Naive thymus-derived CD4-positive, alpha-beta T cell (primary cell): ENCODE data around the gene FNDC3B. TPM values are rescaled to one million over a fixed set of nuclear protein-coding genes. Genes with fewer than 3 reads are reported as not detected.
"Not testable (repeated sequence)": the region's sequence is repeated elsewhere in the genome, so short reads cannot be mapped to it uniquely, and the experiment has no call there.

ENCODE experiments used
- ATAC-seq: fragments of 150-1000 bp; cut with Tn5 transposase; 2 replicates; pipeline ENCODE4 v1.10.0; 2021; ENCODE audit warnings: mild to moderate bottlenecking, moderate library complexity
- CTCF ChIA-PET: fragments of 350-600 bp; sonication (Branson Sonifier 250); formaldehyde crosslinking; loops from one replicate; lab custom pipeline; 2021; ENCODE audit warnings: antibody characterized with exemption; lab: Charles Lee
- POLR2A ChIA-PET: fragments of 350-600 bp; sonication (Branson Sonifier 250); formaldehyde crosslinking; loops from one replicate; lab custom pipeline; 2021; ENCODE audit warnings: antibody characterized with exemption, inconsistent platforms; lab: Charles Lee
- DNase-seq, 9 donors: peaks; one replicate each; pipeline versions ENCODE4 v3.0.0 to v3.0.0-alpha.2; 2020 to 2022; ENCODE audit warnings: mixed read lengths in 1 of 9
- H3K27ac ChIP-seq: one replicate; pipeline ENCODE4 v1.7.0; 2013; ENCODE audit warnings: mild to moderate bottlenecking, low read depth, low read length, moderate library complexity
- H3K27me3 ChIP-seq, 2 donors: one replicate each; pipeline ENCODE4 v1.7.0; 2013; ENCODE audit warnings: low read length in 2 of 2, mild to moderate bottlenecking in 2 of 2, moderate library complexity in 2 of 2; ENCODE audit not compliant: control insufficient read depth in 2 of 2, insufficient read depth in 2 of 2
- H3K36me3 ChIP-seq, 3 experiments: 1 replicate in 2 of 3; 2 replicates in 1 of 3; pipeline ENCODE4 v1.7.0; 2013; ENCODE audit warnings: low read length in 3 of 3, mild to moderate bottlenecking in 3 of 3, moderate library complexity in 1 of 3; ENCODE audit not compliant: insufficient read depth in 3 of 3, control insufficient read depth in 2 of 3
- H3K4me1 ChIP-seq, 2 donors: one replicate each; pipeline ENCODE4 v1.7.0; 2013; ENCODE audit warnings: low read length in 2 of 2, mild to moderate bottlenecking in 2 of 2, moderate library complexity in 1 of 2; ENCODE audit not compliant: control insufficient read depth in 2 of 2, insufficient read depth in 2 of 2
- H3K4me3 ChIP-seq: 2 replicates; pipeline ENCODE4 v1.7.0; 2013; ENCODE audit warnings: mild to moderate bottlenecking, low read length
- H3K9me3 ChIP-seq, 3 experiments: 1 replicate in 2 of 3; 2 replicates in 1 of 3; pipeline ENCODE4 v1.7.0; 2013; ENCODE audit warnings: low read length in 3 of 3; ENCODE audit not compliant: control insufficient read depth in 2 of 3
- H3K27ac Mint-ChIP-seq, 9 donors: one replicate each; pipeline ENCODE4 v1.8.0; 2020 to 2022; ENCODE audit warnings: mixed read lengths in 9 of 9, mild to moderate bottlenecking in 8 of 9, moderate library complexity in 5 of 9, inconsistent platforms in 2 of 9
- H3K27me3 Mint-ChIP-seq, 5 donors: one replicate each; pipeline ENCODE4 v1.8.0; 2021 to 2022; ENCODE audit warnings: mixed read lengths in 5 of 5, mild to moderate bottlenecking in 1 of 5
- H3K36me3 Mint-ChIP-seq, 5 donors: one replicate each; pipeline ENCODE4 v1.8.0; 2020 to 2022; ENCODE audit warnings: mixed read lengths in 5 of 5, mild to moderate bottlenecking in 3 of 5, inconsistent platforms in 1 of 5
- H3K4me1 Mint-ChIP-seq, 7 donors: one replicate each; pipeline ENCODE4 v1.8.0; 2020 to 2022; ENCODE audit warnings: mixed read lengths in 7 of 7, mild to moderate bottlenecking in 3 of 7, inconsistent platforms in 1 of 7
- H3K4me3 Mint-ChIP-seq, 10 donors: one replicate each; pipeline ENCODE4 v1.8.0; 2020 to 2022; ENCODE audit warnings: mild to moderate bottlenecking in 10 of 10, mixed read lengths in 10 of 10, moderate library complexity in 6 of 10, inconsistent platforms in 2 of 10
- H3K9me3 Mint-ChIP-seq, 11 donors: one replicate each; pipeline ENCODE4 v1.8.0; 2020 to 2022; ENCODE audit warnings: mixed read lengths in 11 of 11, mild to moderate bottlenecking in 4 of 11, inconsistent platforms in 1 of 11, moderate library complexity in 1 of 11
- intact Hi-C, 2 donors: fragments of 100-400 bp; cut with micrococcal nuclease; formaldehyde crosslinking; loops; one replicate each; pipeline ENCODE4 v1.15.1; 2023
- polyA plus RNA-seq, 2 donors: library from polyadenylated mRNA; unstranded; fragments of 300-500 nt; fragmentation: Illumina TruSeq; gene quantifications; one replicate each; pipeline ENCODE4 v1.2.3, GENCODE V29; 2021
- total RNA-seq, 6 experiments: library from RNA in 5 of 6; stranded (reverse) in 5 of 6; gene quantifications; 1 replicate in 5 of 6; 2 replicates in 1 of 6; pipeline ENCODE4 v1.2.3 and lab custom pipeline; 2021 to 2026

FNDC3B gene
- total and polyA plus RNA-seq, 7 experiments from 2014 or later: 8.6 to 78.6 (median 25.6) TPM

- H3K36me3 ChIP-seq, intact Hi-C loops, ATAC-seq, H3K4me1 ChIP-seq, POLR2A ChIA-PET, H3K27ac ChIP-seq, H3K27me3 ChIP-seq, DNase-seq, H3K4me1 Mint-ChIP-seq, H3K9me3 ChIP-seq, H3K4me3 ChIP-seq, H3K27me3 Mint-ChIP-seq, H3K4me3 Mint-ChIP-seq, H3K27ac Mint-ChIP-seq, CTCF ChIA-PET: not testable (repeated sequence)
- H3K36me3 Mint-ChIP-seq: peaks cover 0 to 17% (median 4%) of the 10 kb centered on the region in 5 donors
- H3K9me3 Mint-ChIP-seq: peaks cover 0 to 21% (median 12%) of the 10 kb centered on the region in 11 donors
Measured at GRCh38 chr3:171998731-171999130, 40.6 kb upstream of the FNDC3B start.

- DNase-seq, H3K27me3 Mint-ChIP-seq, H3K27ac ChIP-seq, H3K4me1 Mint-ChIP-seq, H3K27ac Mint-ChIP-seq, POLR2A ChIA-PET, H3K9me3 ChIP-seq, H3K4me3 Mint-ChIP-seq, CTCF ChIA-PET, H3K27me3 ChIP-seq, ATAC-seq, H3K4me3 ChIP-seq, intact Hi-C loops, H3K36me3 ChIP-seq, H3K4me1 ChIP-seq: not testable (repeated sequence)
- peaks cover 0 to 14% (median 6%) of the 10 kb centered on the region in 11 donors for H3K9me3 Mint-ChIP-seq
- H3K36me3 Mint-ChIP-seq: peaks cover 0 to 13% (median 2%) of the 10 kb centered on the region in 5 donors
Measured at GRCh38 chr3:172001616-172002015, 37.8 kb upstream of the FNDC3B start.

- DNase-seq: no peak
- H3K4me1 ChIP-seq: no peaks in the 10 kb centered on the region
- H3K36me3 Mint-ChIP-seq: peaks cover 0 to 11% (median 0%) of the 10 kb centered on the region in 5 donors
- no peak for ATAC-seq
- no peak overlapping the region for H3K4me3 ChIP-seq
- no peaks in the 10 kb centered on the region for H3K36me3 ChIP-seq
- no peak overlapping the region for H3K4me3 Mint-ChIP-seq
- no peaks in the 10 kb centered on the region for H3K27me3 ChIP-seq
- H3K27ac Mint-ChIP-seq: no peak overlapping the region
- H3K9me3 ChIP-seq: no peaks in the 10 kb centered on the region
- no peak overlapping the region for H3K27ac ChIP-seq
- intact Hi-C loops: no loop called here
- peaks cover 0 to 2% (median 0%) of the 10 kb centered on the region in 7 donors for H3K4me1 Mint-ChIP-seq
- H3K9me3 Mint-ChIP-seq: peaks cover 0 to 11% (median 0%) of the 10 kb centered on the region in 11 donors
- CTCF ChIA-PET: no interaction called here
- peaks cover 0 to 2% (median 0%) of the 10 kb centered on the region in 5 donors for H3K27me3 Mint-ChIP-seq
- POLR2A ChIA-PET: no interaction called here
Measured at GRCh38 chr3:172002512-172003078, 36.8 kb upstream of the FNDC3B start.

- CTCF ChIA-PET: no interaction called here
- ATAC-seq: no peak
Measured at GRCh38 chr3:172003146-172003545, 36.2 kb upstream of the FNDC3B start.

GRCh38 chr3:172007065-172007370, 32.4 kb upstream of the FNDC3B start:
- CTCF ChIA-PET: no interaction called here

More at GRCh38 chr3:172003146-172003545, 36.2 kb upstream of the FNDC3B start:
- H3K27ac Mint-ChIP-seq: no peak overlapping the region
- H3K36me3 ChIP-seq: no peaks in the 10 kb centered on the region
- DNase-seq: no peak
- no peak overlapping the region for H3K27ac ChIP-seq
- H3K36me3 Mint-ChIP-seq: peaks cover 0 to 6% (median 0%) of the 10 kb centered on the region in 5 donors
- intact Hi-C loops: no loop called here
- H3K4me1 ChIP-seq: no peaks in the 10 kb centered on the region
- POLR2A ChIA-PET: no interaction called here
- no peaks in the 10 kb centered on the region for H3K9me3 ChIP-seq
- H3K4me3 Mint-ChIP-seq: no peak overlapping the region
- H3K4me1 Mint-ChIP-seq: peaks cover 0 to 2% (median 0%) of the 10 kb centered on the region in 7 donors
- no peak overlapping the region for H3K4me3 ChIP-seq
- H3K27me3 Mint-ChIP-seq: peaks cover 0 to 2% (median 0%) of the 10 kb centered on the region in 5 donors
- no peaks in the 10 kb centered on the region for H3K27me3 ChIP-seq
- H3K9me3 Mint-ChIP-seq: peaks cover 0 to 7% (median 0%) of the 10 kb centered on the region in 11 donors

GRCh38 chr3:172009803-172010202, 29.6 kb upstream of the FNDC3B start:
- no peaks in the 10 kb centered on the region for H3K36me3 ChIP-seq
- Mint-ChIP-seq H3K4me3 (no peak overlapping the region), H3K27ac (no peak overlapping the region), H3K27me3 (peaks cover 0 to 2% (median 0%) of the 10 kb centered on the region in 5 donors), H3K36me3 (peaks cover 0 to 4% (median 0%) of the 10 kb centered on the region in 5 donors), H3K9me3 (no peaks in the 10 kb centered on the region), H3K4me1 (no peaks in the 10 kb centered on the region)
- CTCF ChIA-PET: no interaction called here
- no peaks in the 10 kb centered on the region for H3K4me1 ChIP-seq
- no peak overlapping the region for H3K27ac ChIP-seq
- H3K4me3 ChIP-seq: no peak overlapping the region
- POLR2A ChIA-PET: no interaction called here
- DNase-seq: no peak
- no peaks in the 10 kb centered on the region for H3K9me3 ChIP-seq
- no peaks in the 10 kb centered on the region for H3K27me3 ChIP-seq
- no peak for ATAC-seq
- intact Hi-C loops: no loop called here

More at GRCh38 chr3:172007065-172007370, 32.4 kb upstream of the FNDC3B start:
- POLR2A ChIA-PET: no interaction called here
- Mint-ChIP-seq H3K9me3 (no peaks in the 10 kb centered on the region), H3K27ac (no peak overlapping the region), H3K27me3 (peaks cover 0 to 2% (median 0%) of the 10 kb centered on the region in 5 donors), H3K36me3 (no peaks in the 10 kb centered on the region), H3K4me1 (no peaks in the 10 kb centered on the region), H3K4me3 (no peak overlapping the region)
- no peaks in the 10 kb centered on the region for H3K27me3 ChIP-seq
- no peaks in the 10 kb centered on the region for H3K36me3 ChIP-seq
- intact Hi-C loops: no loop called here
- no peak overlapping the region for H3K27ac ChIP-seq
- H3K4me3 ChIP-seq: no peak overlapping the region
- H3K4me1 ChIP-seq: no peaks in the 10 kb centered on the region
- no peaks in the 10 kb centered on the region for H3K9me3 ChIP-seq
- ATAC-seq: no peak
- no peak for DNase-seq

GRCh38 chr3:172012775-172013174, 26.6 kb upstream of the FNDC3B start:
- no peak overlapping the region for H3K4me3 ChIP-seq

More at GRCh38 chr3:172012775-172013174, 26.6 kb upstream of the FNDC3B start:
- Mint-ChIP-seq H3K4me3 (no peak overlapping the region), H3K9me3 (peaks cover 0 to 1% (median 0%) of the 10 kb centered on the region in 11 donors), H3K27ac (peak overlapping the region in 1 of 9 donors; percentile 6), H3K4me1 (no peaks in the 10 kb centered on the region), H3K36me3 (peaks cover 0 to 4% (median 0%) of the 10 kb centered on the region in 5 donors), H3K27me3 (peaks cover 0 to 6% (median 0%) of the 10 kb centered on the region in 5 donors)
- H3K9me3 ChIP-seq: no peaks in the 10 kb centered on the region
- no peaks in the 10 kb centered on the region for H3K4me1 ChIP-seq
- ATAC-seq: no peak
- no peak for DNase-seq
- ChIA-PET CTCF (no interaction called here), POLR2A (no interaction called here)
- no peak overlapping the region for H3K27ac ChIP-seq
- no peaks in the 10 kb centered on the region for H3K36me3 ChIP-seq
- no peaks in the 10 kb centered on the region for H3K27me3 ChIP-seq
- intact Hi-C loops: no loop called here
